ENCODE measurements around the gene EEA1.

EEA1 gene

DNA sequence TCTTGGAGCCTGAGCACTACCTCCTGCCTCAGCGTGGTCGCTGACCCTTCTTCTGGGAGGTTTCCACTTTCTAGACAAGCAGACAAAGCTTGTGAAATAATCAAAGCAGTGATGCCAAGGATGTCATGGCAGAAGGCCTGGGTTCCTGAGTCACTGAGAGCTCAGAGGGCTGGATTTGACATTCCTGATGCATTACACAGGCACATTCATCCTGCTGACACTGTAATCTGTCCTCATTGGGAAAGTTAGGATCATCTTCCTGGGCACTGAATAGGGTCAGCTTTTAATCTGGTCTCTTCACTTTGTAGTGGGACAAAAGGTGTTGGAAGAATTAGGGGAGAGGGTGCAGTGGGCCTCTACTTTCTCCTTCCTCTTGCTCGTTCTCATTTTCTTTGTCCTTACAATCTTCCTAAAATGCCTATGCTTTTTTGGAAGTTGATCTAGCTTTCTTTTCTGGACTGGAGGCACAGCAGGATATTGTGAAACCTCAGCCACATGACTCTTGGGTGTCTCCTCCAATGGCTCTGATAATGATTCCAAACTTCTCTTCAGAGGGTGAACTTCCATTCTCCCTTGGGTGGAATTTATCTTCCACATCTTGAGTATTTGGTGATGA, 29.6 kb downstream of the EEA1 start:
- Histone ChIP-seq H3K27me3 (ENCODE audit: insufficient read depth, low read depth, severe bottlenecking) (no peaks in the 10 kb centered on the region), H3K27ac (no peak overlapping the region), H3K4me3 (ENCODE audit: low read depth, low read length) (no peak overlapping the region), H3K36me3 (peaks cover 3% of the 10 kb centered on the region; the same call in 1 of the 2 replicates), H3K9me3 (ENCODE audit: severe bottlenecking) (no peaks in the 10 kb centered on the region)
- no peak for DNase-seq
- TF ChIP-seq, protein P1, sequence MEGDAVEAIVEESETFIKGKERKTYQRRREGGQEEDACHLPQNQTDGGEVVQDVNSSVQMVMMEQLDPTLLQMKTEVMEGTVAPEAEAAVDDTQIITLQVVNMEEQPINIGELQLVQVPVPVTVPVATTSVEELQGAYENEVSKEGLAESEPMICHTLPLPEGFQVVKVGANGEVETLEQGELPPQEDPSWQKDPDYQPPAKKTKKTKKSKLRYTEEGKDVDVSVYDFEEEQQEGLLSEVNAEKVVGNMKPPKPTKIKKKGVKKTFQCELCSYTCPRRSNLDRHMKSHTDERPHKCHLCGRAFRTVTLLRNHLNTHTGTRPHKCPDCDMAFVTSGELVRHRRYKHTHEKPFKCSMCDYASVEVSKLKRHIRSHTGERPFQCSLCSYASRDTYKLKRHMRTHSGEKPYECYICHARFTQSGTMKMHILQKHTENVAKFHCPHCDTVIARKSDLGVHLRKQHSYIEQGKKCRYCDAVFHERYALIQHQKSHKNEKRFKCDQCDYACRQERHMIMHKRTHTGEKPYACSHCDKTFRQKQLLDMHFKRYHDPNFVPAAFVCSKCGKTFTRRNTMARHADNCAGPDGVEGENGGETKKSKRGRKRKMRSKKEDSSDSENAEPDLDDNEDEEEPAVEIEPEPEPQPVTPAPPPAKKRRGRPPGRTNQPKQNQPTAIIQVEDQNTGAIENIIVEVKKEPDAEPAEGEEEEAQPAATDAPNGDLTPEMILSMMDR (IDR thresholded peaks at IDR 0.05; ENCODE audit: low read depth, low read length), result no peak

DNA sequence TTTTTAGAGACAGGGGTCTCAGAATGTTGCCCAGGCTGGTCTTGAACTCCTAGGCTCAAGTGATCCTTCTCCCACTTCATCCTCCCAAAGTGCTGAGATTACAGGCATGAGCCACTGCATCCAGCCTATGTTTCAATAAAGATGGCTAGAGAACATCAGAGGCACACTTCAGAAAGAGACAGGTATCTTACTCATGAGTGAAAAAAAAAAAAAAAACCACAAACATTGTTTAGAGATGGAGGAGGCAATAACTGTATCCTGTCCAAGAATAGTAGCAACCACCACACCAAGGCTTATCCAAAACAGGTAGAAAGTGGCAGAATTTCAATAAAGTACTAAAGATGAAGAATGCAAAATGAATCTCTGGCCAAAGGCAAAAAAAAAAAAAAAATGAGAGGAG, 30.3 kb downstream of the EEA1 start:
- TF ChIP-seq, protein P1 (IDR thresholded peaks at IDR 0.05; ENCODE audit: low read depth, low read length), result no peak
- Histone ChIP-seq H3K27me3 (ENCODE audit: insufficient read depth, low read depth, severe bottlenecking) (no peaks in the 10 kb centered on the region), H3K4me3 (ENCODE audit: low read depth, low read length) (no peak overlapping the region), H3K9me3 (ENCODE audit: severe bottlenecking) (no peaks in the 10 kb centered on the region), H3K36me3 (peaks cover 3% of the 10 kb centered on the region; the same call in 1 of the 2 replicates), H3K27ac (no peak overlapping the region)
- no peak for DNase-seq

- no peaks in the 10 kb centered on the region for H3K9me3 ChIP-seq (ENCODE audit: severe bottlenecking)
- DNase-seq, result no peak
- TF ChIP-seq, protein P1 (IDR thresholded peaks at IDR 0.05; ENCODE audit: low read depth, low read length), result no peak
- peaks cover 3% of the 10 kb centered on the region; the same call in 1 of the 2 replicates for H3K36me3 ChIP-seq
- no peak overlapping the region for H3K4me3 ChIP-seq (ENCODE audit: low read depth, low read length)
- H3K27me3 ChIP-seq (ENCODE audit: insufficient read depth, low read depth, severe bottlenecking), result no peaks in the 10 kb centered on the region
- no peak overlapping the region for H3K27ac ChIP-seq
These were observed 31.3 kb downstream of the EEA1 start for GRCh38 chr12:92897844-92898243.

DNA sequence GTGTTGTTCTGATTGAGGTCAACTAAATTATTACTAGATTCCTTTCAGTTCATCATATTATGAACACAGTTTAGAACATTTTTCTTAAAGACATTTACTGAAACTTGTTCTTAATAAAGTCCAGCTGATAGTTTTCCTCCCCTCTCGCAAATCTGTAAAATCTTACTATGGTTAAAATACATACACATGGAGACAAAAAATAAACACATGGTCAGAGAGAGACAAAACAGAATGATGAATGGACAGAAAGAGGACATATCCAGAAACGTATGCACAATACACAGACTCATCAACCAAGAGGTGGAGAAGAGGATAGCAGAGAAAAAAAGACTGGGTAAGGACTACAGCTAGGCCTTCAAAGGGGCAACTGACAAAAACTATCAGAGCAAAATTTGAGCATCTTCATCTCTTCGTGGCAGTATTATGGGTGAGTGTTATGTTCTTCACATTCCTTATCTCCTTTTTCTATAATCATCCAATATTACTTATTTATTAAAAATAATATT, 38.4 kb downstream of the EEA1 start:
- no peaks in the 10 kb centered on the region for H3K27me3 ChIP-seq (ENCODE audit: insufficient read depth, low read depth, severe bottlenecking)
- no peak overlapping the region for H3K4me3 ChIP-seq (ENCODE audit: low read depth, low read length)
- H3K36me3 ChIP-seq, result peaks cover 6% of the 10 kb centered on the region; the same call in 1 of the 2 replicates
- H3K27ac ChIP-seq, result no peak overlapping the region
- TF ChIP-seq, protein P1 (IDR thresholded peaks at IDR 0.05; ENCODE audit: low read depth, low read length), result no peak
- no peaks in the 10 kb centered on the region for H3K9me3 ChIP-seq (ENCODE audit: severe bottlenecking)
- no peak for DNase-seq

- H3K27me3 ChIP-seq (ENCODE audit: insufficient read depth, low read depth, severe bottlenecking), result no peaks in the 10 kb centered on the region
- H3K9me3 ChIP-seq (ENCODE audit: severe bottlenecking), result no peaks in the 10 kb centered on the region
- no peak overlapping the region for H3K27ac ChIP-seq
- H3K4me3 ChIP-seq (ENCODE audit: low read depth, low read length), result no peak overlapping the region
- peaks cover 9% of the 10 kb centered on the region; the same call in 1 of the 2 replicates for H3K36me3 ChIP-seq
- DNase-seq, result no peak
- TF ChIP-seq, protein P1 (IDR thresholded peaks at IDR 0.05; ENCODE audit: low read depth, low read length), result no peak
These were observed 43.0 kb downstream of the EEA1 start for GRCh38 chr12:92886131-92886530.
